Tongue (tissue), 2 donors: ENCODE measurements around the gene ZNF317. TPM values are rescaled to one million over a fixed set of nuclear protein-coding genes. Genes with fewer than 3 reads are reported as not detected.
A peak's percentile ranks its signal among the peaks of the same experiment; 100 is the strongest.
"Not testable (repeated sequence)": the region's sequence is repeated elsewhere in the genome, so short reads cannot be mapped to it uniquely, and the experiment has no call there.

ENCODE experiments used
- DNase-seq: peaks from one replicate; pipeline ENCODE4 v3.0.0-alpha.2; 2015
- total RNA-seq: library from RNA; depleted of rRNA; stranded (reverse); fragments of >200 nt; gene quantifications from one replicate; pipeline ENCODE4 v1.2.3, GENCODE V29; 2014

ZNF317 gene
- total RNA-seq, 1 donor from 2014 or later, result 23.0 TPM

GRCh38 chr19:9175326-9175725 lies 35.1 kb downstream of the ZNF317 start:
- no peak for DNase-seq

- no peak for DNase-seq
Measured at GRCh38 chr19:9178901-9179300, 38.7 kb downstream of the ZNF317 start, which contains the start of gene OR7D2. OR7D2 (plus strand) TSS chr19:9178979; CDS start chr19:9185782, 6,803 bp downstream.

- DNase-seq, result no peak
Measured at GRCh38 chr19:9183000-9183399, 42.8 kb downstream of the ZNF317 start.

GRCh38 chr19:9187191-9187590 lies 47.0 kb downstream of the ZNF317 start:
- DNase-seq, result no peak

- no peak for DNase-seq
Measured at GRCh38 chr19:9189535-9189934, 49.3 kb downstream of the ZNF317 start.

GRCh38 chr19:9198044-9198443 lies 57.8 kb downstream of the ZNF317 start:
- DNase-seq, result not testable (repeated sequence)

GRCh38 chr19:9205501-9206113 lies 65.4 kb downstream of the ZNF317 start:
- peak; percentile 78 for DNase-seq

Other genes with a start within 250 kb of the ZNF317 start
- 1.1 TPM for gene MUC16, start 130.0 kb upstream of the ZNF317 start, total RNA-seq
- not detected for gene OR1M1, start 53.3 kb upstream of the ZNF317 start, total RNA-seq
- not detected for gene OR7G2, start 32.9 kb upstream of the ZNF317 start, total RNA-seq
- gene OR7G1, start 24.6 kb upstream of the ZNF317 start, total RNA-seq, result not detected
- gene OR7G3, start 13.4 kb upstream of the ZNF317 start, total RNA-seq, result not detected
- not detected for gene OR7D2, start 38.6 kb downstream of the ZNF317 start, total RNA-seq
- not detected for gene OR7D4, start 79.2 kb downstream of the ZNF317 start, total RNA-seq
- not detected for gene OR7E24, start 110.5 kb downstream of the ZNF317 start, total RNA-seq
- 23.5 TPM for gene ZNF699, start 169.4 kb downstream of the ZNF317 start, total RNA-seq
- 29.2 TPM for gene ZNF559, start 183.8 kb downstream of the ZNF317 start, total RNA-seq
- gene ZNF177, start 222.6 kb downstream of the ZNF317 start, total RNA-seq, result 5.8 TPM